B cell (primary cell): ENCODE results near the gene IL7R. TPM values are rescaled to one million over a fixed set of nuclear protein-coding genes. Genes with fewer than 3 reads are reported as not detected.

ENCODE experiments used
- ATAC-seq: fragments of 200-7000 bp; cut with Tn5 transposase; one replicate; pipeline ENCODE4 v1.10.0; 2021; ENCODE audit warnings: low read depth, mild to moderate bottlenecking, moderate number of reproducible peaks, moderate library complexity
- CTCF ChIA-PET: fragments of 350-600 bp; sonication (Branson Sonifier 250); formaldehyde crosslinking; loops from one replicate; lab custom pipeline; 2021; ENCODE audit warnings: antibody characterized with exemption, inconsistent platforms; lab: Charles Lee
- POLR2A ChIA-PET: fragments of 350-600 bp; sonication (Branson Sonifier 250); formaldehyde crosslinking; loops from one replicate; lab custom pipeline; 2021; ENCODE audit warnings: antibody characterized with exemption; lab: Charles Lee
- DNase-seq: peaks from one replicate; pipeline ENCODE4 v3.0.0; 2013
- H2AFZ ChIP-seq: 2 replicates; pipeline ENCODE4 v1.6.1; 2012; ENCODE audit warnings: mild to moderate bottlenecking, low read depth, low read length; ENCODE audit not compliant: insufficient read depth, poor library complexity, severe bottlenecking
- H3K27ac ChIP-seq, 2 donors: 1 replicate in 1 of 2; 2 replicates in 1 of 2; pipeline ENCODE4 v1.5.1; 2012 to 2013; ENCODE audit warnings: low read length in 2 of 2, mild to moderate bottlenecking in 2 of 2, moderate library complexity in 1 of 2
- H3K27me3 ChIP-seq, 4 experiments: fragments of 200-600 bp in 1 of 4; sonication (generic) in 1 of 4; replicated peaks in 1 of 4; 1 replicate in 2 of 4; 2 replicates in 2 of 4; pipeline versions ENCODE4 v1.6.1 to v1.7.0; 2013 to 2016; ENCODE audit warnings: low read length in 3 of 4, mild to moderate bottlenecking in 2 of 4, mixed read lengths in 1 of 4, moderate library complexity in 1 of 4; ENCODE audit not compliant: insufficient read depth in 4 of 4, control insufficient read depth in 3 of 4; ENCODE audit errors: control extremely low read depth in 1 of 4
- H3K36me3 ChIP-seq, 2 experiments: replicated peaks in 1 of 2; 1 replicate in 1 of 2; 2 replicates in 1 of 2; pipeline versions ENCODE4 v1.6.1 to v1.7.1; 2013; ENCODE audit warnings: low read length in 1 of 2; ENCODE audit not compliant: insufficient read depth in 2 of 2, control insufficient read depth in 1 of 2; ENCODE audit errors: control extremely low read depth in 1 of 2, extremely low read depth in 1 of 2
- H3K4me1 ChIP-seq, 2 donors: fragments of 200-600 bp in 1 of 2; sonication (generic) in 1 of 2; 1 replicate in 1 of 2; 2 replicates in 1 of 2; pipeline versions ENCODE4 v1.5.1 to v1.6.1; 2013 to 2017; ENCODE audit warnings: low read length in 2 of 2; ENCODE audit not compliant: control insufficient read depth in 2 of 2, insufficient read depth in 2 of 2
- H3K4me2 ChIP-seq: replicated peaks from 2 replicates; pipeline ENCODE3; 2012; ENCODE audit warnings: mild to moderate bottlenecking, low read depth, low read length; ENCODE audit not compliant: poor library complexity, severe bottlenecking
- H3K4me3 ChIP-seq, 5 experiments: fragments of 200-600 bp in 1 of 5; sonication (generic) in 1 of 5; 1 replicate in 3 of 5; 2 replicates in 2 of 5; pipeline versions ENCODE4 v1.5.1 to v1.7.0; 2011 to 2016; ENCODE audit warnings: low read length in 4 of 5, mild to moderate bottlenecking in 4 of 5, low read depth in 2 of 5, control low read depth in 1 of 5, moderate library complexity in 1 of 5; ENCODE audit not compliant: insufficient read depth in 1 of 5; ENCODE audit errors: control extremely low read depth in 1 of 5, extremely low read depth in 1 of 5
- H3K79me2 ChIP-seq: fragments of 200-600 bp; sonication (generic); one replicate; pipeline ENCODE4 v1.6.0; 2016; ENCODE audit warnings: low read length; ENCODE audit not compliant: control insufficient read depth, insufficient read depth
- H3K9ac ChIP-seq: fragments of 200-600 bp; sonication (generic); 2 replicates; pipeline ENCODE4 v1.6.1; 2017; ENCODE audit warnings: mild to moderate bottlenecking, low read length, moderate library complexity
- H3K9me3 ChIP-seq, 3 donors: one replicate each; pipeline versions ENCODE4 v1.6.1 to v1.7.1; 2013; ENCODE audit warnings: low read length in 2 of 3; ENCODE audit not compliant: control insufficient read depth in 2 of 3, insufficient read depth in 1 of 3; ENCODE audit errors: control extremely low read depth in 1 of 3
- H4K20me1 ChIP-seq: 2 replicates; pipeline ENCODE4 v1.6.0; 2012; ENCODE audit warnings: mild to moderate bottlenecking, low read length; ENCODE audit not compliant: insufficient read depth, control insufficient read depth, poor library complexity, severe bottlenecking
- H3K27ac Mint-ChIP-seq: one replicate; pipeline ENCODE4 v1.8.0; 2021; ENCODE audit warnings: mixed read lengths
- H3K27me3 Mint-ChIP-seq: one replicate; pipeline ENCODE4 v1.8.0; 2021; ENCODE audit warnings: mixed read lengths
- H3K4me1 Mint-ChIP-seq: one replicate; pipeline ENCODE4 v1.8.0; 2021; ENCODE audit warnings: mixed read lengths
- H3K4me3 Mint-ChIP-seq: one replicate; pipeline ENCODE4 v1.8.0; 2021; ENCODE audit warnings: mixed read lengths
- H3K9me3 Mint-ChIP-seq: one replicate; pipeline ENCODE4 v1.8.0; 2022; ENCODE audit warnings: mixed read lengths; ENCODE audit not compliant: insufficient read depth
- CTCF ChIP-seq: fragments of 200-600 bp; IDR thresholded peaks from one replicate; pipeline ENCODE4 v1.8.0; 2022; ENCODE audit warnings: antibody characterized with exemption, mild to moderate bottlenecking
- EZH2 ChIP-seq: IDR thresholded peaks from 2 replicates; pipeline ENCODE4 v1.6.1; 2012; ENCODE audit warnings: borderline replicate concordance, low read depth, mild to moderate bottlenecking, moderate library complexity, low read length; ENCODE audit not compliant: insufficient read depth, poor library complexity, severe bottlenecking
- WGBS: methylation state at CpG from one replicate; pipeline ENCODE4 v1.1.5; 2013; ENCODE audit warnings: missing lambda C conversion rate; ENCODE audit not compliant: insufficient coverage; 5-methylcytosine and 5-hydroxymethylcytosine counted together
- intact Hi-C: fragments of 100-400 bp; cut with micrococcal nuclease; formaldehyde crosslinking; loops from one replicate; pipeline ENCODE4 v1.10.0; 2022
- polyA plus RNA-seq: library from polyadenylated mRNA; depleted of rRNA; stranded (reverse); fragments of >200 nt; gene quantifications from 2 replicates; pipeline ENCODE4 v1.2.3, GENCODE V29; 2012
- total RNA-seq, 2 donors: library from RNA; stranded (reverse); fragments of 120-200 nt in 1 of 2; gene quantifications; 1 replicate in 1 of 2; 2 replicates in 1 of 2; pipeline versions ENCODE4 v1.2.3 to v1.2.4, GENCODE V29; 2013 to 2022

IL7R gene
- total and polyA plus RNA-seq, 2 donors (not counting 1 experiment from before 2014, with no cell fraction given): 2.4 TPM

- no peaks in the 10 kb centered on the region for H3K27me3 Mint-ChIP-seq
- no peak overlapping the region for H3K9ac ChIP-seq
- H3K27me3 ChIP-seq: no peaks in the 10 kb centered on the region
- POLR2A ChIA-PET: no interaction called here
- TF ChIP-seq EZH2 (no peak), CTCF (no peak)
- H3K4me3 ChIP-seq: no peak overlapping the region
- DNase-seq (peak; percentile 20), ATAC-seq (peak; percentile 43)
- H3K4me1 ChIP-seq: peaks cover 17 to 33% of the 10 kb centered on the region in 2 donors
- peaks cover 28% of the 10 kb centered on the region for H3K4me1 Mint-ChIP-seq
- H3K9me3 Mint-ChIP-seq: no peaks in the 10 kb centered on the region
- no peaks in the 10 kb centered on the region for H3K79me2 ChIP-seq
- no peaks in the 10 kb centered on the region for H3K9me3 ChIP-seq
- H2AFZ ChIP-seq: no peak overlapping the region
- intact Hi-C loops: no loop called here
- H3K4me3 Mint-ChIP-seq: no peak overlapping the region
- peak overlapping the region; percentile 5 for H3K4me2 ChIP-seq
- CTCF ChIA-PET: interaction anchor here (0.7 kb wide), 1 partner anchor 74 kb away, joined by 3 read pairs; no protein-coding TSS in a partner anchor
- H3K27ac Mint-ChIP-seq: no peak overlapping the region
- no peaks in the 10 kb centered on the region for H4K20me1 ChIP-seq
- no peak overlapping the region for H3K27ac ChIP-seq
- 60% methylated on average over 6 of the region's 8 CpGs for WGBS
- no peaks in the 10 kb centered on the region for H3K36me3 ChIP-seq
Measured at GRCh38 chr5:35852084-35852734, 4.5 kb upstream of the IL7R start.

GRCh38 chr5:35852773-35853172 is 3.9 kb upstream of the IL7R start:
- Histone ChIP-seq H4K20me1 (no peaks in the 10 kb centered on the region), H2AFZ (no peak overlapping the region), H3K27me3 (no peaks in the 10 kb centered on the region), H3K79me2 (no peaks in the 10 kb centered on the region), H3K27ac (no peak overlapping the region), H3K4me1 (peaks cover 17 to 33% of the 10 kb centered on the region in 2 donors), H3K9ac (no peak overlapping the region), H3K9me3 (no peaks in the 10 kb centered on the region), H3K36me3 (no peaks in the 10 kb centered on the region), H3K4me2 (peak overlapping the region; percentile 5), H3K4me3 (no peak overlapping the region)
- DNase-seq (no peak), ATAC-seq (no peak)
- intact Hi-C loops: no loop called here
- H3K27me3 Mint-ChIP-seq: peaks cover 1% of the 10 kb centered on the region
- no peak overlapping the region for H3K27ac Mint-ChIP-seq
- no peak overlapping the region for H3K4me3 Mint-ChIP-seq
- peaks cover 28% of the 10 kb centered on the region for H3K4me1 Mint-ChIP-seq
- no peaks in the 10 kb centered on the region for H3K9me3 Mint-ChIP-seq
- ChIA-PET POLR2A (no interaction called here), CTCF (interaction anchor here (0.7 kb wide), 1 partner anchor 74 kb away, joined by 3 read pairs; no protein-coding TSS in a partner anchor)
- no peak for TF ChIP-seq EZH2
- no peak for TF ChIP-seq CTCF
